SU-DHL-6 (cell line): ENCODE measurements around the gene CTAGE8.
"Not testable (repeated sequence)": the region's sequence is repeated elsewhere in the genome, so short reads cannot be mapped to it uniquely, and the experiment has no call there.

Experiments used
- EZH2phosphoT487 ChIP-seq: fragments of 200-600 bp; sonication (generic), shearing (Covaris generic); conservative IDR thresholded peaks from 2 replicates; pipeline ENCODE4 v1.6.1; 2018; ENCODE audit warnings: mild to moderate bottlenecking, antibody characterized with exemption, low read length, moderate library complexity, mixed read lengths
- TF ChIP-seq, protein P1 (sequence below): fragments of 200-600 bp; sonication (generic); IDR thresholded peaks from one replicate; pipeline ENCODE4 v1.5.1; 2017; ENCODE audit warnings: antibody characterized with exemption, mild to moderate bottlenecking, low read length, moderate library complexity; ENCODE audit not compliant: insufficient read depth, poor library complexity, severe bottlenecking

DNA sequence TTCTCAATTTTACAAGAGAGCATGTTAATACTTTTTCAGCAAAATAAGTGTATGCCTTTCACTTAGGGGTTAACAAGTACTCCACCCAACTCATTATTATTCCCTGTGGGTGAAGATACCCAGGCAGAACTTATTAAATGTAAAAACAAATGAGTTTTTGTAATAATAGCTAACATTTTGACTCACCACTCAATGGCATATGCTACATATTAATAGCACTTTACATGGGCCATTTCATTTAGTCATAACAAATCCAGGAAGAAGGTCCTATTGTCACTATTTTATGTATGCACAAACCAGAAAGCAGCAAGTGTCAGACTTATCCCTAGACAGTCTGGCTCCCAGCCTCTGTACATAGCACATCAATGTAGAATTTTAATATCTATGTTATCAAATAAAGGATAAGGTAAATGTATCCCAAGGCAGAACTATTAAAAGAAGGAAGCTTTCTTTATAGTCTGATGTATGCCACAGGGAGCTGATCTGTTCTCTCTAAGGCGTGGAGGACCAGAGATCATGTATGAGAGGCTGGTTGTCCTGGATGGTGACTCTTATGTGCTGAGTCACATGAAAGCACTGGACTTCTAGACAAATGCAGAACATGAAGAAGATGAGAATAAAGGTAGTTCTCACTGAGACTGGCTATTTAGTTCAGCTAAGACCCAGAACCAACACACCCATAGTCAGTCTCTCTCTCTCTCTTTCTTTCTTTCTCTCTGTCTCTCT lies 33.7 kb upstream of the CTAGE8 start:
- TF ChIP-seq, protein P1, sequence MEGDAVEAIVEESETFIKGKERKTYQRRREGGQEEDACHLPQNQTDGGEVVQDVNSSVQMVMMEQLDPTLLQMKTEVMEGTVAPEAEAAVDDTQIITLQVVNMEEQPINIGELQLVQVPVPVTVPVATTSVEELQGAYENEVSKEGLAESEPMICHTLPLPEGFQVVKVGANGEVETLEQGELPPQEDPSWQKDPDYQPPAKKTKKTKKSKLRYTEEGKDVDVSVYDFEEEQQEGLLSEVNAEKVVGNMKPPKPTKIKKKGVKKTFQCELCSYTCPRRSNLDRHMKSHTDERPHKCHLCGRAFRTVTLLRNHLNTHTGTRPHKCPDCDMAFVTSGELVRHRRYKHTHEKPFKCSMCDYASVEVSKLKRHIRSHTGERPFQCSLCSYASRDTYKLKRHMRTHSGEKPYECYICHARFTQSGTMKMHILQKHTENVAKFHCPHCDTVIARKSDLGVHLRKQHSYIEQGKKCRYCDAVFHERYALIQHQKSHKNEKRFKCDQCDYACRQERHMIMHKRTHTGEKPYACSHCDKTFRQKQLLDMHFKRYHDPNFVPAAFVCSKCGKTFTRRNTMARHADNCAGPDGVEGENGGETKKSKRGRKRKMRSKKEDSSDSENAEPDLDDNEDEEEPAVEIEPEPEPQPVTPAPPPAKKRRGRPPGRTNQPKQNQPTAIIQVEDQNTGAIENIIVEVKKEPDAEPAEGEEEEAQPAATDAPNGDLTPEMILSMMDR, result not testable (repeated sequence)
- TF ChIP-seq EZH2phosphoT487, result not testable (repeated sequence)
